ENCODE measurements around the gene PSME2. TPM values are rescaled to one million over a fixed set of nuclear protein-coding genes. Genes with fewer than 3 reads are reported as not detected.

The PSME2 gene
- total RNA-seq, 1 experiment from 2014 or later, result 172 TPM

DNA sequence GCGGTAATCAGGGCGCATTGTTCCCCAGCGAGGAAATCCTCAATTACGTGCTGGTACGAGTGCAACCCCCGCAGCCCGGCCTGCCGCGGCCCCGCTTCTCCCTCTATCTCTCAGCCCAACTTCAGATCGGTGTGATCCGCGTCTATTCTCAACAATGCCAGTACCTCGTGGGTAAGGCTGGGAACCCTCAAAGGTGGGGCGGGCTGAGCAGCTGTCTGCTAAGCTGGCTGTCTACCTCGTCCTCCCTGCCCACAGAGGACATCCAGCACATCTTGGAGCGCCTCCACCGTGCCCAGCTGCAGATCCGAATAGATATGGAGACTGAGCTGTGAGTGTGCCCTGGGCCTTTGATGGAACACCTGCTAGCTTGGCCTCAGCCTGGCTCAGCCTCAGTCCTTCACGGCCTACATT, 26.5 kb upstream of the PSME2 start:
- TF ChIP-seq, protein P1, sequence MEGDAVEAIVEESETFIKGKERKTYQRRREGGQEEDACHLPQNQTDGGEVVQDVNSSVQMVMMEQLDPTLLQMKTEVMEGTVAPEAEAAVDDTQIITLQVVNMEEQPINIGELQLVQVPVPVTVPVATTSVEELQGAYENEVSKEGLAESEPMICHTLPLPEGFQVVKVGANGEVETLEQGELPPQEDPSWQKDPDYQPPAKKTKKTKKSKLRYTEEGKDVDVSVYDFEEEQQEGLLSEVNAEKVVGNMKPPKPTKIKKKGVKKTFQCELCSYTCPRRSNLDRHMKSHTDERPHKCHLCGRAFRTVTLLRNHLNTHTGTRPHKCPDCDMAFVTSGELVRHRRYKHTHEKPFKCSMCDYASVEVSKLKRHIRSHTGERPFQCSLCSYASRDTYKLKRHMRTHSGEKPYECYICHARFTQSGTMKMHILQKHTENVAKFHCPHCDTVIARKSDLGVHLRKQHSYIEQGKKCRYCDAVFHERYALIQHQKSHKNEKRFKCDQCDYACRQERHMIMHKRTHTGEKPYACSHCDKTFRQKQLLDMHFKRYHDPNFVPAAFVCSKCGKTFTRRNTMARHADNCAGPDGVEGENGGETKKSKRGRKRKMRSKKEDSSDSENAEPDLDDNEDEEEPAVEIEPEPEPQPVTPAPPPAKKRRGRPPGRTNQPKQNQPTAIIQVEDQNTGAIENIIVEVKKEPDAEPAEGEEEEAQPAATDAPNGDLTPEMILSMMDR (conservative IDR thresholded peaks at IDR 0.05; ENCODE audit: low read depth, low read length), result no peak
- TF ChIP-seq EZH2 (IDR thresholded peaks at IDR 0.05; ENCODE audit: borderline replicate concordance, low read depth, low read length, poor library complexity, severe bottlenecking), result no peak
- CTCF ChIA-PET, result no interaction called here
- Histone ChIP-seq H3K4me1 (ENCODE audit: insufficient read depth, low read length, poor library complexity, severe bottlenecking) (no peaks in the 10 kb centered on the region), H3K36me3 (ENCODE audit: insufficient read depth, low read length, poor library complexity, severe bottlenecking) (no peaks in the 10 kb centered on the region), H3K27me3 (replicated peaks; ENCODE audit: insufficient read depth, low read depth, low read length, poor library complexity) (no peaks in the 10 kb centered on the region), H3K9me3 (ENCODE audit: low read depth, low read length, poor library complexity, severe bottlenecking) (no peaks in the 10 kb centered on the region), H3K27ac (ENCODE audit: low read depth, low read length, poor library complexity, severe bottlenecking) (no peak overlapping the region), H3K4me3 (ENCODE audit: low read depth, low read length, poor library complexity, severe bottlenecking) (no peak overlapping the region)
- intact Hi-C loops (cut with micrococcal nuclease; ENCODE audit: unreplicated experiment), result no loop called here
- no TSS peak for BruUV-seq (replicated peaks)
- DNase-seq (ENCODE audit: low spot score), result no peak
- POLR2A ChIA-PET (ENCODE audit: low non-redundant PET), result interaction anchor here (0.6 kb wide), 2 partner anchors 98 to 1149 kb away, joined by 4 read pairs; no protein-coding TSS in a partner anchor

GRCh38 chr14:24172261-24172860, 26.0 kb upstream of the PSME2 start:
- H3K4me3 ChIP-seq (ENCODE audit: low read depth, low read length, poor library complexity, severe bottlenecking), result no peak overlapping the region
- H3K27ac ChIP-seq (ENCODE audit: low read depth, low read length, poor library complexity, severe bottlenecking), result no peak overlapping the region
- H3K4me1 ChIP-seq (ENCODE audit: insufficient read depth, low read length, poor library complexity, severe bottlenecking), result no peaks in the 10 kb centered on the region
- CTCF ChIA-PET, result no interaction called here
- H3K36me3 ChIP-seq (ENCODE audit: insufficient read depth, low read length, poor library complexity, severe bottlenecking), result no peaks in the 10 kb centered on the region
- intact Hi-C loops (cut with micrococcal nuclease; ENCODE audit: unreplicated experiment), result no loop called here
- no peaks in the 10 kb centered on the region for H3K9me3 ChIP-seq (ENCODE audit: low read depth, low read length, poor library complexity, severe bottlenecking)
- TF ChIP-seq EZH2 (IDR thresholded peaks at IDR 0.05; ENCODE audit: borderline replicate concordance, low read depth, low read length, poor library complexity, severe bottlenecking), result no peak
- TF ChIP-seq, protein P1 (conservative IDR thresholded peaks at IDR 0.05; ENCODE audit: low read depth, low read length), result no peak
- POLR2A ChIA-PET (ENCODE audit: low non-redundant PET), result interaction anchor here (0.6 kb wide), 2 partner anchors 98 to 1149 kb away, joined by 4 read pairs; no protein-coding TSS in a partner anchor
- no peaks in the 10 kb centered on the region for H3K27me3 ChIP-seq (replicated peaks; ENCODE audit: insufficient read depth, low read depth, low read length, poor library complexity)
- DNase-seq (ENCODE audit: low spot score), result no peak
- BruUV-seq (replicated peaks), result no TSS peak

GRCh38 chr14:24171422-24172260, 25.2 kb upstream of the PSME2 start, which contains the start of gene REC8:
TSS of gene REC8 (plus strand) at chr14:24172080. CDS start at chr14:24172553, 473 bp downstream.
- intact Hi-C loops (cut with micrococcal nuclease; ENCODE audit: unreplicated experiment), result no loop called here
- no peaks in the 10 kb centered on the region for H3K4me1 ChIP-seq (ENCODE audit: insufficient read depth, low read length, poor library complexity, severe bottlenecking)
- no peaks in the 10 kb centered on the region for H3K36me3 ChIP-seq (ENCODE audit: insufficient read depth, low read length, poor library complexity, severe bottlenecking)
- TF ChIP-seq, protein P1 (conservative IDR thresholded peaks at IDR 0.05; ENCODE audit: low read depth, low read length), result no peak
- no peak for TF ChIP-seq EZH2 (IDR thresholded peaks at IDR 0.05; ENCODE audit: borderline replicate concordance, low read depth, low read length, poor library complexity, severe bottlenecking)
- no peaks in the 10 kb centered on the region for H3K9me3 ChIP-seq (ENCODE audit: low read depth, low read length, poor library complexity, severe bottlenecking)
- no TSS peak for BruUV-seq (replicated peaks)
- ChIA-PET CTCF (no interaction called here), POLR2A (ENCODE audit: low non-redundant PET) (no interaction called here)
- no peak within 1 kb of the TSS for H3K4me3 ChIP-seq (ENCODE audit: low read depth, low read length, poor library complexity, severe bottlenecking)
- H3K27ac ChIP-seq (ENCODE audit: low read depth, low read length, poor library complexity, severe bottlenecking), result no peak within 1 kb of the TSS
- no peaks in the 10 kb centered on the region for H3K27me3 ChIP-seq (replicated peaks; ENCODE audit: insufficient read depth, low read depth, low read length, poor library complexity)
- no peak for DNase-seq (ENCODE audit: low spot score)

Data from A673 (cell line).